ENCODE results near the gene KIF6.

The KIF6 gene

DNA sequence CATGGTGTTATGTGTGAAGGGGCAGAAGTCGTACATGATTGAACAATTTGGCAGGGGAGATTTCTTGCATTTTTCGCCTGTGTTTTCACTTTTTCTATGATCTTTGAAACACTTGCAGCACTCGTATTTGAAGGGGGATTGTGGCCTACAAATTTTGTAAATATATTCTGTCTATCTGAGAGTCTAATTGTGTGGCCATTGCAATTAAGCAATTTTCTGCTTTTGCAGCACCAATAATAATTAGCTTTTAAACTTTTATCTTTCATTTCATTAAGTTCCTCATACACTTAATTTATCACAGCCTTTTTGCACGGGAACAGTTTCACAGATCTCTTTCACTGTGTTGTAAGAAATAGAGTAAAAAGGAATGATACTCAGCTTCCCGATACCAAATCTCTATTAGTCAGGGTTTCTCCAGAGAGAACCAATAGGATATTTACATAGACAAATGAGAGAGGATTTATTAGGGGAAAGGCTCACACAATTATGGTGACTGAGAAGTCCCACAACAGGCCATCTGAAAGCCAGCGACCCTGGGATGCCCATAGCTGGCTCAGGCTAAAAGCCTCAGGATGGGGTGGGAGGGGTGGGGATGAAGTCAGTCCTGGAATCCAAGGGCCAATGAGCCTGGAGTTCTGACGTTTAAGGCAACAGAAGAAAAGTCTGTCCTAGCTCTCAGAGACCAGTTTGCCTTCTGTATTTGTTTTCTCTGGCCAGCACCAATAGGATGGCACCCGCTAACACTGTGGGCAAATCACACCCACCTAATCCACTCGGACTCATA lies 58.3 kb downstream of the KIF6 start:
- Histone ChIP-seq H3K4me3 (ENCODE audit: insufficient read depth, low read depth, low read length, poor library complexity, severe bottlenecking) (no peak overlapping the region), H3K27me3 (replicated peaks; ENCODE audit: control insufficient read depth, insufficient read depth, low read length, poor library complexity, severe bottlenecking) (no peaks in the 10 kb centered on the region), H3K36me3 (ENCODE audit: control insufficient read depth, insufficient read depth, low read length) (no peaks in the 10 kb centered on the region), H3K9me3 (ENCODE audit: control insufficient read depth, low read length) (no peaks in the 10 kb centered on the region), H3K4me1 (ENCODE audit: control insufficient read depth, insufficient read depth, low read length, poor library complexity, severe bottlenecking) (no peaks in the 10 kb centered on the region), H3K27ac (ENCODE audit: insufficient read depth, low read length, poor library complexity, severe bottlenecking) (no peak overlapping the region)
- DNase-seq: no peak

DNA sequence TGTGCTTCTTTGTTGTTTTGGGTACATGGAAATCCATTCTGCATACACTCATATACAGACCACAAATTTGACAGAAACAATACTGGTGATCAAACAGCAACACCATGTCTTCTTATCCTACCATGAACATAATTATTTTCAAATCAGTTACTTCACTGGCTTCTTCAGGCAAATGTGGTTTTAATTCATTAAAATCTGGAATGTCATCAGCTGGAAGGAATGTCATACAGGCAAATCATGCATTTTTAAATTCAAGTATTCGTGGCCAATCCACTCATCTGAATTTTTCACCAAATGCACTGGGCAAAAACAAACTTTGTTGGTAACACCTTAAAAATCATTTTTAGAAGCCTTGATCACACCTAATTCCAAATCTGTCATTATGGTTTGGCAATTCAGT lies 59.3 kb downstream of the KIF6 start:
- Histone ChIP-seq H3K27me3 (replicated peaks; ENCODE audit: control insufficient read depth, insufficient read depth, low read length, poor library complexity, severe bottlenecking) (no peaks in the 10 kb centered on the region), H3K4me3 (ENCODE audit: insufficient read depth, low read depth, low read length, poor library complexity, severe bottlenecking) (no peak overlapping the region), H3K9me3 (ENCODE audit: control insufficient read depth, low read length) (no peaks in the 10 kb centered on the region), H3K36me3 (ENCODE audit: control insufficient read depth, insufficient read depth, low read length) (no peaks in the 10 kb centered on the region), H3K4me1 (ENCODE audit: control insufficient read depth, insufficient read depth, low read length, poor library complexity, severe bottlenecking) (no peaks in the 10 kb centered on the region), H3K27ac (ENCODE audit: insufficient read depth, low read length, poor library complexity, severe bottlenecking) (no peak overlapping the region)
- DNase-seq: no peak

- no peak overlapping the region for H3K27ac ChIP-seq (ENCODE audit: insufficient read depth, low read length, poor library complexity, severe bottlenecking)
- H3K9me3 ChIP-seq (ENCODE audit: control insufficient read depth, low read length): no peaks in the 10 kb centered on the region
- no peaks in the 10 kb centered on the region for H3K36me3 ChIP-seq (ENCODE audit: control insufficient read depth, insufficient read depth, low read length)
- H3K4me3 ChIP-seq (ENCODE audit: insufficient read depth, low read depth, low read length, poor library complexity, severe bottlenecking): no peak overlapping the region
- no peak for DNase-seq
- no peaks in the 10 kb centered on the region for H3K27me3 ChIP-seq (replicated peaks; ENCODE audit: control insufficient read depth, insufficient read depth, low read length, poor library complexity, severe bottlenecking)
- H3K4me1 ChIP-seq (ENCODE audit: control insufficient read depth, insufficient read depth, low read length, poor library complexity, severe bottlenecking): no peaks in the 10 kb centered on the region
Observed at GRCh38 chr6:39664173-39664572, 61.0 kb downstream of the KIF6 start.

- Histone ChIP-seq H3K9me3 (ENCODE audit: control insufficient read depth, low read length) (no peaks in the 10 kb centered on the region), H3K4me1 (ENCODE audit: control insufficient read depth, insufficient read depth, low read length, poor library complexity, severe bottlenecking) (no peaks in the 10 kb centered on the region), H3K27me3 (replicated peaks; ENCODE audit: control insufficient read depth, insufficient read depth, low read length, poor library complexity, severe bottlenecking) (no peaks in the 10 kb centered on the region), H3K27ac (ENCODE audit: insufficient read depth, low read length, poor library complexity, severe bottlenecking) (no peak overlapping the region), H3K4me3 (ENCODE audit: insufficient read depth, low read depth, low read length, poor library complexity, severe bottlenecking) (no peak overlapping the region), H3K36me3 (ENCODE audit: control insufficient read depth, insufficient read depth, low read length) (no peaks in the 10 kb centered on the region)
- no peak for DNase-seq
Observed at GRCh38 chr6:39657355-39658135, 67.7 kb downstream of the KIF6 start.

GRCh38 chr6:39654121-39654520 lies 71.1 kb downstream of the KIF6 start:
- no peaks in the 10 kb centered on the region for H3K27me3 ChIP-seq (replicated peaks; ENCODE audit: control insufficient read depth, insufficient read depth, low read length, poor library complexity, severe bottlenecking)
- H3K36me3 ChIP-seq (ENCODE audit: control insufficient read depth, insufficient read depth, low read length): no peaks in the 10 kb centered on the region
- H3K4me1 ChIP-seq (ENCODE audit: control insufficient read depth, insufficient read depth, low read length, poor library complexity, severe bottlenecking): no peaks in the 10 kb centered on the region
- no peak for DNase-seq
- H3K9me3 ChIP-seq (ENCODE audit: control insufficient read depth, low read length): no peaks in the 10 kb centered on the region
- H3K4me3 ChIP-seq (ENCODE audit: insufficient read depth, low read depth, low read length, poor library complexity, severe bottlenecking): no peak overlapping the region
- no peak overlapping the region for H3K27ac ChIP-seq (ENCODE audit: insufficient read depth, low read length, poor library complexity, severe bottlenecking)

DNA sequence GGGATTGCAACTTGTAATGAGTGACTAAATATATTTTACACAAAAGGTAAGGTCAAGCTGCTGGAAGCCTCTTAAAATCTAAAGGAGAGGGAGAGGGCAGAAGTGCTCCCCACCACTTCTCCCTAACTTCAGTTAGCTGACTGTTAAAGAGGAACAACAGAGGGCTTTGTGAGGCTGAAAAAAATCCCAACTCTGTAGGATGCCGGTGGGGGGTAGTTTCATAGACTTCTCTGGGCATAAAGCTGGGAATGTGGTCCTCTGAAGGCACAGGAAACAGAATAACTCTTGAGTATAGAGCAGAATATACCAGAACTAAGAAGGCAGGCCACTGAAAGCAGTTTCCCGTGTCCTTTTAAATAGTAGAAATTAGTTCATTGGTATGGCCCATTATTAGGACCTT lies 71.6 kb downstream of the KIF6 start:
- no peaks in the 10 kb centered on the region for H3K27me3 ChIP-seq (replicated peaks; ENCODE audit: control insufficient read depth, insufficient read depth, low read length, poor library complexity, severe bottlenecking)
- H3K9me3 ChIP-seq (ENCODE audit: control insufficient read depth, low read length): no peaks in the 10 kb centered on the region
- no peak for DNase-seq
- no peak overlapping the region for H3K4me3 ChIP-seq (ENCODE audit: insufficient read depth, low read depth, low read length, poor library complexity, severe bottlenecking)
- no peaks in the 10 kb centered on the region for H3K4me1 ChIP-seq (ENCODE audit: control insufficient read depth, insufficient read depth, low read length, poor library complexity, severe bottlenecking)
- no peaks in the 10 kb centered on the region for H3K36me3 ChIP-seq (ENCODE audit: control insufficient read depth, insufficient read depth, low read length)
- no peak overlapping the region for H3K27ac ChIP-seq (ENCODE audit: insufficient read depth, low read length, poor library complexity, severe bottlenecking)

- H3K4me1 ChIP-seq (ENCODE audit: control insufficient read depth, insufficient read depth, low read length, poor library complexity, severe bottlenecking): no peaks in the 10 kb centered on the region
- no peak overlapping the region for H3K4me3 ChIP-seq (ENCODE audit: insufficient read depth, low read depth, low read length, poor library complexity, severe bottlenecking)
- DNase-seq: no peak
- H3K9me3 ChIP-seq (ENCODE audit: control insufficient read depth, low read length): no peaks in the 10 kb centered on the region
- no peaks in the 10 kb centered on the region for H3K36me3 ChIP-seq (ENCODE audit: control insufficient read depth, insufficient read depth, low read length)
- H3K27me3 ChIP-seq (replicated peaks; ENCODE audit: control insufficient read depth, insufficient read depth, low read length, poor library complexity, severe bottlenecking): no peaks in the 10 kb centered on the region
- no peak overlapping the region for H3K27ac ChIP-seq (ENCODE audit: insufficient read depth, low read length, poor library complexity, severe bottlenecking)
Observed at GRCh38 chr6:39649996-39650395, 75.2 kb downstream of the KIF6 start.

- Histone ChIP-seq H3K9me3 (ENCODE audit: control insufficient read depth, low read length) (no peaks in the 10 kb centered on the region), H3K4me3 (ENCODE audit: insufficient read depth, low read depth, low read length, poor library complexity, severe bottlenecking) (no peak overlapping the region), H3K4me1 (ENCODE audit: control insufficient read depth, insufficient read depth, low read length, poor library complexity, severe bottlenecking) (no peaks in the 10 kb centered on the region), H3K36me3 (ENCODE audit: control insufficient read depth, insufficient read depth, low read length) (no peaks in the 10 kb centered on the region), H3K27ac (ENCODE audit: insufficient read depth, low read length, poor library complexity, severe bottlenecking) (no peak overlapping the region), H3K27me3 (replicated peaks; ENCODE audit: control insufficient read depth, insufficient read depth, low read length, poor library complexity, severe bottlenecking) (no peaks in the 10 kb centered on the region)
- DNase-seq: no peak
Observed at GRCh38 chr6:39646751-39647420, 78.3 kb downstream of the KIF6 start.

GRCh38 chr6:39642270-39642669 lies 82.9 kb downstream of the KIF6 start:
- H3K27me3 ChIP-seq (replicated peaks; ENCODE audit: control insufficient read depth, insufficient read depth, low read length, poor library complexity, severe bottlenecking): no peaks in the 10 kb centered on the region
- H3K9me3 ChIP-seq (ENCODE audit: control insufficient read depth, low read length): no peaks in the 10 kb centered on the region
- DNase-seq: no peak
- no peaks in the 10 kb centered on the region for H3K4me1 ChIP-seq (ENCODE audit: control insufficient read depth, insufficient read depth, low read length, poor library complexity, severe bottlenecking)
- H3K4me3 ChIP-seq (ENCODE audit: insufficient read depth, low read depth, low read length, poor library complexity, severe bottlenecking): no peak overlapping the region
- H3K36me3 ChIP-seq (ENCODE audit: control insufficient read depth, insufficient read depth, low read length): no peaks in the 10 kb centered on the region
- no peak overlapping the region for H3K27ac ChIP-seq (ENCODE audit: insufficient read depth, low read length, poor library complexity, severe bottlenecking)

All from effector memory CD4-positive, alpha-beta T cell (primary cell).